Measurements from ENCODE around the gene DOC2B. TPM values are rescaled to one million over a fixed set of nuclear protein-coding genes. Genes with fewer than 3 reads are reported as not detected.

Gene DOC2B
- total RNA-seq, 1 donor from 2014 or later: 0.11 TPM

DNA sequence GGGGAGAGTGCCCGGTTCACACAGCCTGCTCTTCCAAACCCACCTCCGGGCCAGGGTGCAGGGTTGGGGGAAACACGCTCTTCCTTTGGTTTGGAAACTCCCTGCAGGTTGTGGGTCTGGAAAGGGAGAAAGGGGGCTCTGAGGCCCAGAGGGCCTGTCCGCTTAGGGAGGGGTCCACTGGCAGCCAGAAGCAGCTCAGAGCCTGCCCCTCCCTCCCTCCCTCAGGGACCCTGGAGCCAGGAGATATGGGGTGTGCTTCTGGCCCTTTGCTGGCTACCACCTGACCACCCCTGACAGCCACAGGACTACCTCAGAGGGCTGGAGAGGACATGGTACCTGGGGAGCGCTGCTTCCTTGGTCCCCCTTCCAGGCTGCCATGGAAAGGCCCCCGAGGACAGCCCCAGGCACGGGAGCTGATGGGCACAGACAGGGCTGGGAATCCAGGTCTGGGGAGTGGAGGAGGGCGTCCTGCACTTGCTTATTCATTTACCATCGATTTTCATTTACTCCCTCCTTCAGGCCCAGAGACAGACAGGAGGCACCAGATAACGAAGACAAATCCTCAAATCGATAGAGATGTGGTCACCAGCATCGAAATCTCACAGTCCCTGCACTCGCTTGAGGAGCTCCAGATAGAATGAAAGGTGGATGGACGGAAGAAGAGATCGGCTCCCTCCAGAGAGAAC, 48.4 kb upstream of the DOC2B start:
- peaks cover 2% of the 10 kb centered on the region for H3K27me3 ChIP-seq (ENCODE audit: insufficient read depth, low read length)
- Mint-ChIP-seq H3K4me3 (ENCODE audit: unreplicated experiment) (no peak overlapping the region), H3K27ac (ENCODE audit: unreplicated experiment) (no peak overlapping the region), H3K4me1 (ENCODE audit: low read depth, unreplicated experiment) (peaks cover 7% of the 10 kb centered on the region), H3K36me3 (ENCODE audit: low read depth, unreplicated experiment) (no peaks in the 10 kb centered on the region), H3K9me3 (ENCODE audit: unreplicated experiment) (peaks cover 2% of the 10 kb centered on the region), H3K27me3 (ENCODE audit: low read depth, unreplicated experiment) (peaks cover 24% of the 10 kb centered on the region)
- FAIRE-seq (no peak), DNase-seq (ENCODE audit: low read depth) (no peak)
- H2AFZ ChIP-seq (ENCODE audit: low read depth, low read length): no peak overlapping the region
- H3K9ac ChIP-seq (ENCODE audit: low read length): no peak overlapping the region
- H3K36me3 ChIP-seq (ENCODE audit: insufficient read depth, low read length): no peaks in the 10 kb centered on the region
- TF ChIP-seq, protein P1, sequence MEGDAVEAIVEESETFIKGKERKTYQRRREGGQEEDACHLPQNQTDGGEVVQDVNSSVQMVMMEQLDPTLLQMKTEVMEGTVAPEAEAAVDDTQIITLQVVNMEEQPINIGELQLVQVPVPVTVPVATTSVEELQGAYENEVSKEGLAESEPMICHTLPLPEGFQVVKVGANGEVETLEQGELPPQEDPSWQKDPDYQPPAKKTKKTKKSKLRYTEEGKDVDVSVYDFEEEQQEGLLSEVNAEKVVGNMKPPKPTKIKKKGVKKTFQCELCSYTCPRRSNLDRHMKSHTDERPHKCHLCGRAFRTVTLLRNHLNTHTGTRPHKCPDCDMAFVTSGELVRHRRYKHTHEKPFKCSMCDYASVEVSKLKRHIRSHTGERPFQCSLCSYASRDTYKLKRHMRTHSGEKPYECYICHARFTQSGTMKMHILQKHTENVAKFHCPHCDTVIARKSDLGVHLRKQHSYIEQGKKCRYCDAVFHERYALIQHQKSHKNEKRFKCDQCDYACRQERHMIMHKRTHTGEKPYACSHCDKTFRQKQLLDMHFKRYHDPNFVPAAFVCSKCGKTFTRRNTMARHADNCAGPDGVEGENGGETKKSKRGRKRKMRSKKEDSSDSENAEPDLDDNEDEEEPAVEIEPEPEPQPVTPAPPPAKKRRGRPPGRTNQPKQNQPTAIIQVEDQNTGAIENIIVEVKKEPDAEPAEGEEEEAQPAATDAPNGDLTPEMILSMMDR (IDR thresholded peaks at IDR 0.05; ENCODE audit: insufficient read depth, low read depth, low read length): no peak
- TF ChIP-seq EZH2 (IDR thresholded peaks at IDR 0.05; ENCODE audit: insufficient read depth, low read length): no peak
- H3K27ac ChIP-seq (ENCODE audit: low read depth, low read length): no peak overlapping the region
- no peaks in the 10 kb centered on the region for H3K9me3 ChIP-seq (ENCODE audit: insufficient read depth, low read depth, low read length)
- no peaks in the 10 kb centered on the region for H3K79me2 ChIP-seq (ENCODE audit: insufficient read depth, low read length)
- H4K20me1 ChIP-seq (ENCODE audit: insufficient read depth, low read length): no peaks in the 10 kb centered on the region
- H3K4me1 ChIP-seq (ENCODE audit: insufficient read depth, low read length): peaks cover 6% of the 10 kb centered on the region
- H3K4me2 ChIP-seq (ENCODE audit: low read length): no peak overlapping the region
- H3K4me3 ChIP-seq (ENCODE audit: insufficient read depth, low read depth, low read length): no peak overlapping the region

DNA sequence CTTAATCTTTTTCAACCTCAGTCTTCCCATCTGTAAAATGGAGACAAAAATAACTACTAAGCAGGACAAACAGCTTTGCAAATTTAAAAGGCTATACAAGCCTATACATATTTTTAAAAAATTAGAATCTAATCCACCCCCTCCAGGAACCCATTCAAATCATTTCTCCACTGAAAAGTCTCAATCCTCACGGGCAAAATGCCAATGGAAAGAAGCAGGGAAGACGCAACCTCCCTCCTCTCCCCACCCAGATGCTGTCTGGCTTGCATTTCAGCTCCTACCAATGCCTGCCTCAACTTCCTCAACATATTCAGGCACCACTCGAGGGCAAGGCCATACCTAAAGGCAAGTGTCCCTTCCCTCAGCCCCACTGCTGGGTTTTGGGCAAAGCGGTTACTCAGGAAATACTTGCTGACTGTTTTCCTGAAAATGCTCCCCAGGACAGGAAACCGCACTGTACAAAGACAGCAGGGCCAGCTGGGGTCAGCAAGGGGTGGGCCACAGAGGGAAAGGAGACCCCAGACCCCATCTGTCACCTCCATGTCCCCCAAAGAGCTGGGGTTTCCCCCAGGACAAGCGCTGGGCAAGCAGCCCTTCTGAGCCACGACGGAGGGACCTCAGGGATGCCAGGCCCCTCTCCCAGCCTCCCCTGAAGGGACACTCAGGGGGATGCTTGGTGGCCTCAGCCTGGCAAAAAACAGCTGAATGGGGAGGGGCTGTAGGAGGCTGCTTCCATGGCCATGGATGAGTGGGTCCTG, 47.7 kb upstream of the DOC2B start:
- Histone ChIP-seq H4K20me1 (ENCODE audit: insufficient read depth, low read length) (no peaks in the 10 kb centered on the region), H3K27me3 (ENCODE audit: insufficient read depth, low read length) (no peaks in the 10 kb centered on the region), H3K79me2 (ENCODE audit: insufficient read depth, low read length) (no peaks in the 10 kb centered on the region), H3K4me3 (ENCODE audit: insufficient read depth, low read depth, low read length) (no peak overlapping the region), H3K27ac (ENCODE audit: low read depth, low read length) (no peak overlapping the region), H2AFZ (ENCODE audit: low read depth, low read length) (no peak overlapping the region), H3K9me3 (ENCODE audit: insufficient read depth, low read depth, low read length) (no peaks in the 10 kb centered on the region), H3K4me2 (ENCODE audit: low read length) (peak overlapping the region; percentile 46), H3K9ac (ENCODE audit: low read length) (no peak overlapping the region), H3K36me3 (ENCODE audit: insufficient read depth, low read length) (no peaks in the 10 kb centered on the region), H3K4me1 (ENCODE audit: insufficient read depth, low read length) (peaks cover 6% of the 10 kb centered on the region)
- H3K4me1 Mint-ChIP-seq (ENCODE audit: low read depth, unreplicated experiment): peaks cover 7% of the 10 kb centered on the region
- no peak overlapping the region for H3K27ac Mint-ChIP-seq (ENCODE audit: unreplicated experiment)
- peaks cover 27% of the 10 kb centered on the region for H3K27me3 Mint-ChIP-seq (ENCODE audit: low read depth, unreplicated experiment)
- TF ChIP-seq, protein P1 (IDR thresholded peaks at IDR 0.05; ENCODE audit: insufficient read depth, low read depth, low read length): no peak
- TF ChIP-seq EZH2 (IDR thresholded peaks at IDR 0.05; ENCODE audit: insufficient read depth, low read length): no peak
- H3K9me3 Mint-ChIP-seq (ENCODE audit: unreplicated experiment): peaks cover 2% of the 10 kb centered on the region
- no peaks in the 10 kb centered on the region for H3K36me3 Mint-ChIP-seq (ENCODE audit: low read depth, unreplicated experiment)
- DNase-seq (ENCODE audit: low read depth) (peak; percentile 7), FAIRE-seq (no peak)
- H3K4me3 Mint-ChIP-seq (ENCODE audit: unreplicated experiment): peak overlapping the region; percentile 37

Data from astrocyte (in vitro differentiated cells and primary cell).